Subcutaneous adipose tissue (tissue), 4 donors: ENCODE measurements around the gene KIF3B. TPM values are rescaled to one million over a fixed set of nuclear protein-coding genes. Genes with fewer than 3 reads are reported as not detected.

Source experiments
- CTCF ChIP-seq: fragments of 450-650 bp; IDR thresholded peaks from one replicate; pipeline ENCODE4 v1.5.1; 2016; ENCODE audit warnings: low read depth, mild to moderate bottlenecking, control low read depth, antibody characterized with exemption, moderate library complexity
- total RNA-seq, 4 donors: library from RNA; depleted of rRNA; stranded (reverse); fragments of >200 nt; gene quantifications; one replicate each; pipeline ENCODE4 v1.1.0, GENCODE V29; 2016

Gene KIF3B
- total RNA-seq, 4 donors from 2014 or later, result 17.7 to 23.8 (median 21.2) TPM

GRCh38 chr20:32352121-32352720 lies 74.8 kb downstream of the KIF3B start:
- no peak for TF ChIP-seq CTCF

GRCh38 chr20:32353848-32354496 lies 76.5 kb downstream of the KIF3B start:
- no peak for TF ChIP-seq CTCF

GRCh38 chr20:32354592-32355416 lies 77.4 kb downstream of the KIF3B start:
- no peak for TF ChIP-seq CTCF

GRCh38 chr20:32355417-32355841 lies 78.0 kb downstream of the KIF3B start:
- TF ChIP-seq CTCF, result no peak

- no peak for TF ChIP-seq CTCF
These were observed 79.3 kb downstream of the KIF3B start for GRCh38 chr20:32356622-32357374.

GRCh38 chr20:32357375-32357868 lies 80.0 kb downstream of the KIF3B start:
- TF ChIP-seq CTCF, result no peak
